HG02763 (cell line): ENCODE measurements around the gene NIN.
"Not testable (repeated sequence)": the region's sequence is repeated elsewhere in the genome, so short reads cannot be mapped to it uniquely, and the experiment has no call there.

ENCODE experiments used
- ATAC-seq: cut with Tn5 transposase; IDR thresholded peaks from one replicate; pipeline ENCODE4 v1.9.1; 2021; ENCODE audit warnings: mild to moderate bottlenecking, moderate library complexity; ENCODE audit not compliant: unreplicated experiment

The NIN gene

DNA sequence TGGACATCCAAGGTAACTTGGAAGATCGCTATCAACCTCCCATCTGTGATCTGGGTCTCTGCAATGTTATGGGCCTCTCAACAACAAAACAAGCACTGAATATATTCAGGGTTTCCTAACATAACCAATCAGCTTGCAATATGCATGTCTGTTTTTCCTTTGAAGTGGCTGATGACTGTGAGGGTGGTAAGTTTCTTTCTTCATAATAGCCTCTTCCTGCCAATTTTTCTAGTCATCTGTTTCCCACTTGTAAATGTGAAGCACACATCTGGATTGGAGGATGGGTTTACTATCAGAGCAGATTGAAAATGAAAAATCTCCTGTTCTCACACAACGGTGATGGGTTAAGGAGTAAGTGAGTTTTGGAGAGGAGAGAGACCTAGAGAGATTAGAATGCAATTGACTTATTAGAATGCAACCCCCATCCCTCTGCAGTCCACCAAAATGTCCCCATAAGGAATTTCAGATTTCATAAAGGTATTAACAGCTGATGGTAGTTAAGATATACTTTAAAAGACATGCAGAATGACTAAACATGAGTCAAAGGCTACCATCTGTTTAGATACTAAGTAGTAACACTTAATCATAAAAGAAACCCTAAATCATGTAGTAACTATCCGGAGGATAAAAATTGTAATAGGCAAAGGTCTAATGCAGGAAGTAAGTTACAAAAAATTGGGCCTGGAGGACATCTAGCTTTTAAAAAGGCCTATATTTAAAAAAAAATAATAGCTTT lies 104.4 kb downstream of the NIN start:
- no peak for ATAC-seq

GRCh38 chr14:50725761-50726160 lies 105.2 kb downstream of the NIN start:
- ATAC-seq: no peak

- no peak for ATAC-seq
These were observed 110.8 kb downstream of the NIN start for GRCh38 chr14:50719911-50720759.

GRCh38 chr14:50718949-50719348 lies 112.0 kb downstream of the NIN start:
- ATAC-seq: no peak

DNA sequence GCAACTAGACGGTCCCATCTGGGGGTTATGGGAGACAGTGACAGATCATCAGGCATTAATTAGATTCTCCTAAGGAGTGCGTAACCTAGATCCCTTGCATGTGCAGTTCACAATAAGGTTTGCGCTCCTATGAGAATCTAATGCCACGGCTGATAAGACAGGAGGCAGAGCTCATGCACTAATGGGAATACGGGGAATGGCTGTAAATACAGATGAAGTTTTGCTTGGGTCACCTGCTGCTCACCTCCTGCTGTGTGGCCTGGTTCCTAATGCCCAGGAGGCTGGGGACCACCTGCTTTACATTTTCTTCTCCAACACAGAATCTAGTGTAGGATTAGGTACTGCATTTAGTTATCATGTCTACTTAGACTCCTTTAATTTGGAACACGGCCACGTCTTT lies 113.2 kb downstream of the NIN start:
- ATAC-seq: no peak

GRCh38 chr14:50714450-50715073 lies 116.4 kb downstream of the NIN start:
- no peak for ATAC-seq

GRCh38 chr14:50711043-50711442 lies 119.9 kb downstream of the NIN start:
- ATAC-seq: no peak

DNA sequence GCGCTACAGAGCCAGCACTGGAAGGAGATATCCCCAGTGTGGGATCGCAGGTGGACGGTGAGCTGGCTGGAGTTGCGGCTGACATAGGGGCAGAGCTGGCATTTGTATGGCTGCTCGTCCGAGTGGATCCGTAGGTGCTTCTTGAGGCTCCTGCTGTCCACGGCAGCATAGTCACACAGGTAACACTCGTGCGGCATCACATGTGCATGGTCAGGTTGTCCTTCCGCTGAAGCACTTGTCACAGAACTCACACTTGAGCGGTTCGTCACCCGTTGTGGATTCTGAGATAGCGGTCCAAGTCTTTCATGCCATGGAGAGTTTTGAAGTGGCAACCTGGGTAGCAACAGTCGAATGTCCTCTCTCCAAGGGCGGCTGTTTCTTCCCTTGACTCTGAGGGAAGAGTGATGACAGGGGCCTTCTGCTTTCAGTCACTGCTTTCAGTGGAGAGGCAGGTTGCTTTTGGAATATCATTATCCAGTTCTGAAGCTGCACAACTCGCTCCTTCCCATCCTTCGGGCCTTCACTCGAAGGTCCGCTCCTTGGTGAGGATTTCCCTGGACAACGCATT lies 125.9 kb downstream of the NIN start:
- ATAC-seq: no peak

DNA sequence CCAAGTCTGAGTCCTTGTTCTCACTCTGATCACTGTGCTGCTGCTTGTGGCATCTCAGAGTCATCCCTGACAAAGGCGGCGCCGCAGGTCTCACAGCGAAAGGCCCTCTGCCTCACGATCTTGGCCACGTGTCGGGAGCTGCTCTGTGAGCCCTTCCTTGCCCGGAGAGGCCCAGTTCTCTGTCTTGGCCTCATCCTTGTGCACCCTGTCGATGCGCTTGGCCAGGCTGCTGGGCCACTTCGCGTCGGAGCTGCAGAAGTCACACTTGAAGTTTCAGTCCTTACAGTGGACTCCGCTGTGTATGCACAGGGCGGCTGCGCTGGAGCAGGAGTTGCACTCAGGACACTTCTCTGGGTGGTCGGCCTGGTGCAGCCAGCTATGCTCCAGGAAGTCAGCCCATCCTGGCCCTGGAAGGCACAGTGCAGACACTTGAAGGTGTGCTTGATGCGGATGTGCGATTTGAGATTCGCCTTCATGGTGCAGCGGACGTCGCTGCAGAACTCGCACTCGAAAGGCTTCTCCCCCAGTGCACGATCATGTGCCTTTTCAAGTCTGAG lies 126.4 kb downstream of the NIN start:
- no peak for ATAC-seq

- no peak for ATAC-seq
These were observed 133.2 kb downstream of the NIN start for GRCh38 chr14:50697659-50698290.

- ATAC-seq: not testable (repeated sequence)
These were observed 136.7 kb downstream of the NIN start for GRCh38 chr14:50694260-50694659.

- no peak for ATAC-seq
These were observed 142.1 kb downstream of the NIN start for GRCh38 chr14:50688875-50689274.

DNA sequence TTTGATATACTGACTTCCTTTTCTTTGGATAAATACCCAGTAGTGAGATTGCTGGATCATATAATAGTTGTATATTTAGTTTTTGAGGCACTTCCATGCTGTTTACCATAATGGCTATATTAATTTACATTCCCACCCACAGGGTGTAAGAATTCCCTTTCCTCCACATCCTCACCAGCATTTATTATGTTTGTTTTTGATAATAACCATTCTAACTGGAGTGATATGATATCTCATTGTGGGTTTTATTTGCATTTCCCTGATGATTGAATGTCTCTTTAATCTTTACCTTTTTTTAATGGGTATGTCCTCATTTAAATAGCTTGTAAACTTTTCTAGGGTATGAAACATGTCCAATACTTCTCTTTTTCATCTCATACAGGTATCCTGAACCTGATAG lies 151.3 kb downstream of the NIN start:
- ATAC-seq: no peak

- no peak for ATAC-seq
These were observed 152.8 kb downstream of the NIN start for GRCh38 chr14:50678163-50678562.

- ATAC-seq: no peak
These were observed 153.4 kb downstream of the NIN start for GRCh38 chr14:50677527-50678063.

GRCh38 chr14:50676814-50677516 lies 154.0 kb downstream of the NIN start:
- ATAC-seq: no peak

DNA sequence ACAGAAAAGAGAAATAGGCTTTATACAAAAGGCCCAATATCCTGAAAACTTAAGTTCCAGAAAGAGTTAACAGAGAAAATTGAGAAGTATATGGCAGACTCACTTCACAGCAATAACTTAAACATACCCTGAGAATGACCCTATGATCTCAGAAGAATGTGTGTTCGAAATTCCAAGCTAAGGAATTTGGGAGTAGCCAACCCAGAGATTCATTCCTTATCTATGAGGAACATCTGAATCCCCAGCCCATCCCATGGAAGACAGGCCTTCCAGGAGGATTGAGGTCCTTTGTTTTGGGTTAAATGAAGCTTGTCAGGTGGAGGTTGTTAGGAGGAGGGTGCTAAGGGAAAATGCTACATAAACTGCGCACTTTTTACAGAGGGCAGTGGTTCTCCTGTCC lies 155.4 kb downstream of the NIN start:
- no peak for ATAC-seq

DNA sequence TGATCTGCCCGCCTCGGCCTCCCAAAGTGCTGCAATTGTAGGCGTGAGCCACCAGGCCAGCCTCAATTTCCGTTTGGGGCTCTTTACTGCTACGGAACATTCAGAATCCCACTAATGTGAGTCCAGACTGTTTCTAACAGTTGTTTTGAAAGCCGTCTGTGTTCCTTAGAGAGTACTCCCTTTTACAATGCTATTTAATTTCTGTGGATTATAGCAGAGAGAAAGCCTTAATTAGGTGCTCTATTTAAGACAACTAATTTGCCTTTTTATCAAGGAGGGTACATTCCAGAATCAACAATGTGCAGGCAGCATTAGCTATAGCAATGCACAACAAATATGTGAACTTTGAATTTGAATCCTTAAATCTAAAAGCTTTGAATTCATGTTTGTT lies 160.1 kb downstream of the NIN start:
- no peak for ATAC-seq

DNA sequence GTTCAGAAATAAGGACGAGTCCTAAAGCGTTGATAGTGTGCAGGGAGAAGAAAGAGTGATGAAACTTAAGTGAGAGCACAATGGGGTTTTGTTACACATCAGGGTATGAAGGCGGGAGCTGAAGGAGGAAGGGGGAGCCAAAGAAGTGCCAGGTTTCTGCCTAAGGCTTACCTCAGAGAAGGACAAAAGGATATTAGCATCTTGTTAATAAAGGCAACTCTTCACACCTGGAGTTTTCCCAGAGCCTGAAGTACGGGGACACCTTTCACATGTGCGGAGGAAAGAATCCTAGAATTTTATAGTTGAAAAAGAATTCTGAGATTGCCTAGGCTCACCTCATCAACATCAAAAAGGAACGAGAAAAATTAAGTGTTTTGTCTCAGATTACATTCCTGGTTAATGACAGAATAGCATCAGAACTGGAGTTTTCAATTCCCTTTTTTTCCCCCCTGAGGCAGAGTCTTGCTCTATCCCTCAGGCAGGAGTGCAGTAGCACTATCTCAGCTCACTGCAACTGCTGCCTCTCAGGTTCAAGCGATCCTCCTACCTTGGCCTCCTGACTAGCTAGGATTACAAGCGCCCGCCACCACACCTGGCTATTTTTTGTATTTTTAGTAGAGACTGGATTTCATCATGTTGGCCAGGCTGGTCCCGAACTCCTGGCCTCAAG lies 160.6 kb downstream of the NIN start:
- ATAC-seq: no peak
